Common myeloid progenitor, CD34-positive (primary cell): ENCODE data around the gene GPR179.

Source experiments
- CTCF ChIA-PET: fragments of 350-600 bp; sonication (Branson Sonifier 250); formaldehyde crosslinking; loops from one replicate; lab custom pipeline; 2021; ENCODE audit warnings: antibody characterized with exemption; lab: Charles Lee
- POLR2A ChIA-PET: fragments of 350-600 bp; sonication (Branson Sonifier 250); formaldehyde crosslinking; loops from one replicate; lab custom pipeline; 2021; ENCODE audit warnings: antibody characterized with exemption; lab: Charles Lee
- DNase-seq, 3 donors: peaks; one replicate each; pipeline versions ENCODE4 v3.0.0 to v3.0.0-alpha.2; 2013
- H3K27ac ChIP-seq, 2 experiments: 1 replicate in 1 of 2; 2 replicates in 1 of 2; pipeline ENCODE4 v1.7.0; 2013; ENCODE audit warnings: inconsistent platforms in 2 of 2, low read length in 2 of 2, mild to moderate bottlenecking in 2 of 2, low read depth in 1 of 2, moderate library complexity in 1 of 2; ENCODE audit not compliant: severe bottlenecking in 2 of 2, insufficient read depth in 1 of 2, poor library complexity in 1 of 2
- H3K27me3 ChIP-seq, 5 experiments: replicated peaks in 2 of 5; 1 replicate in 3 of 5; 2 replicates in 2 of 5; pipeline versions ENCODE4 v1.6.1 to v1.7.0; 2013; ENCODE audit warnings: low read length in 4 of 5, mild to moderate bottlenecking in 2 of 5, moderate library complexity in 2 of 5, inconsistent platforms in 1 of 5; ENCODE audit not compliant: insufficient read depth in 5 of 5, control insufficient read depth in 4 of 5
- H3K36me3 ChIP-seq, 4 experiments: 1 replicate in 2 of 4; 2 replicates in 2 of 4; pipeline versions ENCODE4 v1.6.1 to v1.7.0; 2013; ENCODE audit warnings: low read length in 3 of 4, control low read depth in 1 of 4, mild to moderate bottlenecking in 1 of 4; ENCODE audit not compliant: control insufficient read depth in 4 of 4, insufficient read depth in 4 of 4
- H3K4me1 ChIP-seq, 4 experiments: 1 replicate in 3 of 4; 2 replicates in 1 of 4; pipeline versions ENCODE4 v1.6.1 to v1.7.1; 2013; ENCODE audit warnings: low read length in 3 of 4, mild to moderate bottlenecking in 3 of 4, control low read depth in 1 of 4, inconsistent platforms in 1 of 4, moderate library complexity in 1 of 4; ENCODE audit not compliant: control insufficient read depth in 4 of 4, insufficient read depth in 4 of 4; ENCODE audit errors: control extremely low read depth in 1 of 4
- H3K4me3 ChIP-seq, 7 experiments: 1 replicate in 4 of 7; 2 replicates in 3 of 7; pipeline versions ENCODE4 v1.5.1 to v1.7.0; 2013; ENCODE audit warnings: mild to moderate bottlenecking in 7 of 7, low read length in 6 of 7, moderate library complexity in 6 of 7, inconsistent platforms in 2 of 7, low read depth in 2 of 7, control low read depth in 1 of 7; ENCODE audit not compliant: insufficient read depth in 4 of 7, control insufficient read depth in 1 of 7; ENCODE audit errors: extremely low read depth in 1 of 7
- H3K9me3 ChIP-seq, 5 experiments: 1 replicate in 4 of 5; 2 replicates in 1 of 5; pipeline versions ENCODE4 v1.6.1 to v1.7.1; 2013; ENCODE audit warnings: low read length in 4 of 5, mild to moderate bottlenecking in 2 of 5, inconsistent platforms in 1 of 5, low read depth in 1 of 5, moderate library complexity in 1 of 5; ENCODE audit not compliant: control insufficient read depth in 4 of 5, insufficient read depth in 2 of 5; ENCODE audit errors: control extremely low read depth in 1 of 5
- WGBS: methylation state at CpG from one replicate; pipeline ENCODE4 v1.1.5; 2013; ENCODE audit not compliant: insufficient coverage; 5-methylcytosine and 5-hydroxymethylcytosine counted together

GPR179 gene

GRCh38 chr17:38328620-38329019 lies 15.1 kb downstream of the GPR179 start:
- WGBS: 89% methylated on average over 7 of the region's 7 CpGs
- Histone ChIP-seq H3K9me3 (no peaks in the 10 kb centered on the region), H3K27me3 (no peaks in the 10 kb centered on the region), H3K4me1 (peaks cover 0 to 30% (median 24%) of the 10 kb centered on the region in 4 experiments), H3K4me3 (no peak overlapping the region), H3K36me3 (peaks cover 0 to 7% (median 4%) of the 10 kb centered on the region in 4 experiments), H3K27ac (no peak overlapping the region)
- no peak for DNase-seq
- ChIA-PET POLR2A (no interaction called here), CTCF (interaction anchor here (0.7 to 1.5 kb wide), 3 partner anchors 9 to 52 kb away, joined by 3 to 5 read pairs (median 4); no protein-coding TSS in a partner anchor)

- Histone ChIP-seq H3K9me3 (no peaks in the 10 kb centered on the region), H3K36me3 (peaks cover 0 to 12% (median 7%) of the 10 kb centered on the region in 4 experiments)
- POLR2A ChIA-PET: no interaction called here
These were observed 15.8 kb downstream of the GPR179 start for GRCh38 chr17:38327936-38328335.

GRCh38 chr17:38326996-38327792 lies 16.6 kb downstream of the GPR179 start:
- H3K36me3 ChIP-seq: peaks cover 2 to 17% (median 11%) of the 10 kb centered on the region in 4 experiments
- peak overlapping the region in 1 of 7 experiments; percentile 23 for H3K4me3 ChIP-seq
- H3K27me3 ChIP-seq: no peaks in the 10 kb centered on the region
- peaks cover 0 to 30% (median 24%) of the 10 kb centered on the region in 4 experiments for H3K4me1 ChIP-seq
- ChIA-PET POLR2A (no interaction called here), CTCF (interaction anchor here (0.8 to 3.3 kb wide), 5 partner anchors 9 to 22 kb away, joined by 3 to 17 read pairs (median 4); no protein-coding TSS in a partner anchor)
- DNase-seq: peak; percentile 50 to 76 (median 74)
- no peak overlapping the region for H3K27ac ChIP-seq
- 69% methylated on average over 7 of the region's 8 CpGs for WGBS
- H3K9me3 ChIP-seq: no peaks in the 10 kb centered on the region

More at GRCh38 chr17:38327936-38328335, 15.8 kb downstream of the GPR179 start:
- Histone ChIP-seq H3K4me3 (no peak overlapping the region), H3K27me3 (no peaks in the 10 kb centered on the region), H3K4me1 (peaks cover 0 to 30% (median 24%) of the 10 kb centered on the region in 4 experiments), H3K27ac (no peak overlapping the region)
- WGBS: 85% methylated on average over 1 of the region's 1 CpG
- CTCF ChIA-PET: interaction anchor here (0.8 to 1.5 kb wide), 3 partner anchors 8 to 18 kb away, joined by 3 to 4 read pairs (median 4); no protein-coding TSS in a partner anchor
- DNase-seq: no peak

- Histone ChIP-seq H3K27me3 (no peaks in the 10 kb centered on the region), H3K36me3 (peaks cover 4 to 28% (median 19%) of the 10 kb centered on the region in 4 experiments), H3K27ac (no peak overlapping the region), H3K4me1 (peaks cover 0 to 30% (median 24%) of the 10 kb centered on the region in 4 experiments), H3K9me3 (no peaks in the 10 kb centered on the region), H3K4me3 (no peak overlapping the region)
- POLR2A ChIA-PET: no interaction called here
- CTCF ChIA-PET: interaction anchor here (0.8 to 3.3 kb wide), 7 partner anchors 8 to 123 kb away, joined by 3 to 17 read pairs (median 3); no protein-coding TSS in a partner anchor
- peak in 2 of 3 donors; percentile 39 to 53 for DNase-seq
- WGBS: 29% methylated on average over 3 of the region's 5 CpGs
These were observed 18.4 kb downstream of the GPR179 start for GRCh38 chr17:38325221-38325851.

GRCh38 chr17:38324772-38325171 lies 19.0 kb downstream of the GPR179 start:
- ChIA-PET CTCF (interaction anchor here (0.8 to 3.3 kb wide), 6 partner anchors 9 to 123 kb away, joined by 3 to 17 read pairs (median 3); no protein-coding TSS in a partner anchor), POLR2A (no interaction called here)
- peaks cover 0 to 30% (median 24%) of the 10 kb centered on the region in 4 experiments for H3K4me1 ChIP-seq
- WGBS: 100% methylated on average over 1 of the region's 2 CpGs
- no peak for DNase-seq
- no peak overlapping the region for H3K27ac ChIP-seq
- no peaks in the 10 kb centered on the region for H3K27me3 ChIP-seq
- no peak overlapping the region for H3K4me3 ChIP-seq
- peaks cover 6 to 31% (median 21%) of the 10 kb centered on the region in 4 experiments for H3K36me3 ChIP-seq
- H3K9me3 ChIP-seq: no peaks in the 10 kb centered on the region

GRCh38 chr17:38324141-38324697 lies 19.5 kb downstream of the GPR179 start:
- ChIA-PET POLR2A (no interaction called here), CTCF (interaction anchor here (1.0 to 3.3 kb wide), 4 partner anchors 9 to 88 kb away, joined by 3 to 17 read pairs (median 3); no protein-coding TSS in a partner anchor)
- 100% methylated on average over 1 of the region's 3 CpGs for WGBS
- Histone ChIP-seq H3K9me3 (no peaks in the 10 kb centered on the region), H3K4me3 (no peak overlapping the region), H3K36me3 (peaks cover 8 to 34% (median 23%) of the 10 kb centered on the region in 4 experiments), H3K27ac (no peak overlapping the region), H3K27me3 (no peaks in the 10 kb centered on the region), H3K4me1 (peaks cover 0 to 30% (median 24%) of the 10 kb centered on the region in 4 experiments)
- no peak for DNase-seq
